ENCODE data around the gene RASEF. TPM values are rescaled to one million over a fixed set of nuclear protein-coding genes. Genes with fewer than 3 reads are reported as not detected.

Gene RASEF
- 0.27 to 0.41 TPM in 2 of 3 replicates, not detected in the other for total RNA-seq
- long read RNA-seq, result 0 reads

DNA sequence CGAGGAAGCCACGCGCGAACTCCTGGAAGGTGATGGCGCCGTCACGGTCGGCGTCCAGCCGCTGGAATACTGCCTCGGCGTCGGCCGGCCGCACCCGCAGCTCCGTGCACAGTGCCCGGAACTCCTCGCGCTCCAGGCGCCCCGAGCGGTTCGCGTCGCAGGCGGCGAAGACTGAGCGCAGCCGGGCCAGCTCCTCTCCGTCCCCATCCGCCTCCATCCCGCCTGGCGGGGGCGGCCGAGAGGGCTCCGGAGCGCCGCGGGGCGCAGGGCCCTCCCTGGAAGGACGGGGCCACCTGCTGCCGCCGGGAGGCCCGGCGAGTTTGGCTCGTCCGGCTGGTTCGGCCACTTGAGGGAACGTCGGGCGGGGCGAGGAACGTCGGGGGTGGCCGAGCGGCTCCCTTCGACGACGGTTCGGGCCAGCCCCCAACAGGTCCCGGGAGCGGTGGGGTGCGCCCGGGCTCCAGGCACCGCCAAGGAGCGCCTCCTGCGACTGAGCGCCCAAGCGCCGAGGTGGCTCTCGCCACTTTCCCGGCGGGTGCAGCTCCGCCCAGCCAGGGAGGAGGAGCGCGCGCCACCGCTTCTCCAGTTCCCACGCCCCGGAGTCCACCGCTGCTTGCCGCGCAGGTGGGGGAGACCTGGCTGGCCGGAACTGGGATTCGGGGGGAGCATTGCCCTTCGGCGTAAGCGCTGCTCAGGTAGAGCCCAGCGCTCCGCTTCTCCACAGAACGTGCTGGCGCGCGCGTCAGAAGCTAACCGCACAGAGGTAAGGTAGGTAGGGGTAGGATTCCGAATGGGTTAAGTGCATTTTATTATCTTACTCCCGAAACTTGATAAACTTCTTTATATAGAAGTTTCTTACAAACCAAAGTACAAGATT is at the start of gene RASEF:
TSS of gene RASEF (minus strand) at position 492 of the 877 bp plus-strand sequence. CDS start at position 217, 275 bp downstream.
- peak within 1 kb of the TSS; percentile 74 for H3K4me3 Mint-ChIP-seq (ENCODE audit: unreplicated experiment)
- peaks cover 36% of the 10 kb centered on the region for H3K27me3 Mint-ChIP-seq (ENCODE audit: low read depth)
- H3K27ac Mint-ChIP-seq (ENCODE audit: unreplicated experiment), result no peak within 1 kb of the TSS
- TF ChIP-seq, protein P1, sequence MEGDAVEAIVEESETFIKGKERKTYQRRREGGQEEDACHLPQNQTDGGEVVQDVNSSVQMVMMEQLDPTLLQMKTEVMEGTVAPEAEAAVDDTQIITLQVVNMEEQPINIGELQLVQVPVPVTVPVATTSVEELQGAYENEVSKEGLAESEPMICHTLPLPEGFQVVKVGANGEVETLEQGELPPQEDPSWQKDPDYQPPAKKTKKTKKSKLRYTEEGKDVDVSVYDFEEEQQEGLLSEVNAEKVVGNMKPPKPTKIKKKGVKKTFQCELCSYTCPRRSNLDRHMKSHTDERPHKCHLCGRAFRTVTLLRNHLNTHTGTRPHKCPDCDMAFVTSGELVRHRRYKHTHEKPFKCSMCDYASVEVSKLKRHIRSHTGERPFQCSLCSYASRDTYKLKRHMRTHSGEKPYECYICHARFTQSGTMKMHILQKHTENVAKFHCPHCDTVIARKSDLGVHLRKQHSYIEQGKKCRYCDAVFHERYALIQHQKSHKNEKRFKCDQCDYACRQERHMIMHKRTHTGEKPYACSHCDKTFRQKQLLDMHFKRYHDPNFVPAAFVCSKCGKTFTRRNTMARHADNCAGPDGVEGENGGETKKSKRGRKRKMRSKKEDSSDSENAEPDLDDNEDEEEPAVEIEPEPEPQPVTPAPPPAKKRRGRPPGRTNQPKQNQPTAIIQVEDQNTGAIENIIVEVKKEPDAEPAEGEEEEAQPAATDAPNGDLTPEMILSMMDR (IDR thresholded peaks at IDR 0.05), result peak; percentile 57
- H3K36me3 Mint-ChIP-seq (ENCODE audit: low read depth), result no peaks in the 10 kb centered on the region
- peaks cover 4% of the 10 kb centered on the region for H3K9me3 Mint-ChIP-seq (ENCODE audit: low read depth)
- peak; percentile 89 for DNase-seq (ENCODE audit: low spot score)
- peaks cover 20% of the 10 kb centered on the region for H3K4me1 Mint-ChIP-seq (ENCODE audit: low read depth)

DNA sequence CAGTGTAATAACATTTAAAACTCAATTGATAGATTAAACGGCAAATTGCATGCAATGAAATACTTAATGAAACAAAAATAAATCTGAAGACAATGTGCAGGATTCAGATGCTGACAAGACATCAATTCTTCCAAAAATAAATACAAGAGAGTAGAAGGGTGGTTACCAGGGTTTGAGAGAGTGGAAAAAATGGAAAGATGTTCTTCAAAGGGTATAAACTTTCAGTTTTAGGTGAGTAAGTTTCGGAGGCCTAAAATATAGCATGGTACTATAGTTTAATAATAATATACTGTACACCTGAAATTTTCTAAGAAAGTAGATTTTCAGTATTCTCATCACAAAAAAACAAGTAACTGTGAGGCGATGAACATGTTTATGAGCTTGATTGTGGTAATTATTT is 48.2 kb upstream of the RASEF start:
- Mint-ChIP-seq H3K4me1 (ENCODE audit: low read depth) (no peaks in the 10 kb centered on the region), H3K27ac (ENCODE audit: unreplicated experiment) (no peak overlapping the region), H3K9me3 (ENCODE audit: low read depth) (peaks cover 20% of the 10 kb centered on the region), H3K4me3 (ENCODE audit: unreplicated experiment) (no peak overlapping the region), H3K27me3 (ENCODE audit: low read depth) (no peaks in the 10 kb centered on the region), H3K36me3 (ENCODE audit: low read depth) (peaks cover 2% of the 10 kb centered on the region)
- no peak for DNase-seq (ENCODE audit: low spot score)
- TF ChIP-seq, protein P1 (IDR thresholded peaks at IDR 0.05), result no peak

DNA sequence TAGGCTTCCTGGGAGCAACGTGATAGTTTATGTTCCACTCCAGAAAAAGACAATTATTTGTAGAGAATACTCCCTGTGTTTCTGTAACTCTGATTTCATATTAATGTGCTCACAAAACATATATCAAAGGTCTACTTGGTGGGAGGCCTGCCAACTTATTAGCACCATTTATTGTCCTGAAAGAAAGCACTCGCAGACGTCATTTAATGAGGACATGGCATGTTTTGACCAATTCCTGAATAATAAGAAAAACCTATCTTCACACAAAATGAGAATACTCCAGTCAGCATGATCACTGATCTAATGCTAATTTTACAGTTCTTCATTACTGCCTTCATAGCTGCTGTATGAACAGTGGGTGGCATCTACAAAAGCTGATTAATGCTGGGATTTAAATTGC is 46.4 kb upstream of the RASEF start:
- H3K9me3 Mint-ChIP-seq (ENCODE audit: low read depth), result peaks cover 11% of the 10 kb centered on the region
- TF ChIP-seq, protein P1 (IDR thresholded peaks at IDR 0.05), result no peak
- DNase-seq (ENCODE audit: low spot score), result no peak
- peaks cover 4% of the 10 kb centered on the region for H3K27me3 Mint-ChIP-seq (ENCODE audit: low read depth)
- no peak overlapping the region for H3K27ac Mint-ChIP-seq (ENCODE audit: unreplicated experiment)
- no peaks in the 10 kb centered on the region for H3K36me3 Mint-ChIP-seq (ENCODE audit: low read depth)
- H3K4me1 Mint-ChIP-seq (ENCODE audit: low read depth), result no peaks in the 10 kb centered on the region
- H3K4me3 Mint-ChIP-seq (ENCODE audit: unreplicated experiment), result no peak overlapping the region

DNA sequence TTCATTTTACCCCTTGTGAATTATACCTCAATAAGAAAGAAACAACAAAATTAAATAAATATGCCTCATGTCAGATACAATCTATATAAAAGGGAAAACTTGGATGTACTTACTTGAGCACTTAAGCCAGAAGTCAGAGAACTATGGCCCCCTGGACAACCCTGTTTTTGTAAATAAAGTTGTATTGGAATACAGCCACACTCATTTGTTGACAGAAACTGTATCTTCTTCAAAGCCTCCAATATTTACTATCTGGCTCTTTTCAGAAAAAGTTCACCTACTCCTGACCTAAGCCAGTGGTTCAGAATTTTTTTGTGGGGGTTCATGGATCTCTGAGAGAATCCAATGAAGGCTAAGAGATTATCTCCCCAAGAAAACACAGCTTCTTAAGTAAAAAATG is 45.3 kb upstream of the RASEF start:
- TF ChIP-seq, protein P1 (IDR thresholded peaks at IDR 0.05), result no peak
- H3K4me1 Mint-ChIP-seq (ENCODE audit: low read depth), result no peaks in the 10 kb centered on the region

DNA sequence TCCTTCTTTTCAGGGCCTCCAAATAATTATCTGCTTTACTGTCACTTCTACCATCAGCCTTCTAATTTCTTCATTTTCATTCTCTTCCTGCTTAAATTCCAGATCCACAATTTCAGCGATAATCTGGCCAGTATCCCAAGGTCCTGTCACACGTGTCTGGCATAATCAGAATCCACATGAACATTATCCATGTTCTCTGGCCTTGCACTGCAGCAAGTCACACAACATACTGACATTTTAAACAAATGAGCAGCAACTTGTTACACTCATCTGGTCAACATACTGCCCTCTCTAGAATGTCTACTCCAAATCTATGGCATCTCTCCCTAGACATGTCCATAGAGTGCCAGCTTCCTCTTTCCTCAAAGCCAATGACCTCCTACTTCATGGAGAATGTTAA is 43.8 kb upstream of the RASEF start:
- no peak overlapping the region for H3K4me3 Mint-ChIP-seq (ENCODE audit: unreplicated experiment)
- H3K9me3 Mint-ChIP-seq (ENCODE audit: low read depth), result no peaks in the 10 kb centered on the region
- H3K36me3 Mint-ChIP-seq (ENCODE audit: low read depth), result no peaks in the 10 kb centered on the region
- no peak overlapping the region for H3K27ac Mint-ChIP-seq (ENCODE audit: unreplicated experiment)
- peaks cover 4% of the 10 kb centered on the region for H3K27me3 Mint-ChIP-seq (ENCODE audit: low read depth)
- no peak for DNase-seq (ENCODE audit: low spot score)
- no peaks in the 10 kb centered on the region for H3K4me1 Mint-ChIP-seq (ENCODE audit: low read depth)
- TF ChIP-seq, protein P1 (IDR thresholded peaks at IDR 0.05), result no peak

More for the DNA sequence above, 45.3 kb upstream of the RASEF start:
- Mint-ChIP-seq H3K4me3 (ENCODE audit: unreplicated experiment) (no peak overlapping the region), H3K9me3 (ENCODE audit: low read depth) (peaks cover 1% of the 10 kb centered on the region), H3K27ac (ENCODE audit: unreplicated experiment) (no peak overlapping the region), H3K36me3 (ENCODE audit: low read depth) (no peaks in the 10 kb centered on the region), H3K27me3 (ENCODE audit: low read depth) (peaks cover 4% of the 10 kb centered on the region)
- DNase-seq (ENCODE audit: low spot score), result no peak

Data from chondrocyte (in vitro differentiated cells).